Measurements from ENCODE around the gene ATP6V0D1.

ATP6V0D1 gene

DNA sequence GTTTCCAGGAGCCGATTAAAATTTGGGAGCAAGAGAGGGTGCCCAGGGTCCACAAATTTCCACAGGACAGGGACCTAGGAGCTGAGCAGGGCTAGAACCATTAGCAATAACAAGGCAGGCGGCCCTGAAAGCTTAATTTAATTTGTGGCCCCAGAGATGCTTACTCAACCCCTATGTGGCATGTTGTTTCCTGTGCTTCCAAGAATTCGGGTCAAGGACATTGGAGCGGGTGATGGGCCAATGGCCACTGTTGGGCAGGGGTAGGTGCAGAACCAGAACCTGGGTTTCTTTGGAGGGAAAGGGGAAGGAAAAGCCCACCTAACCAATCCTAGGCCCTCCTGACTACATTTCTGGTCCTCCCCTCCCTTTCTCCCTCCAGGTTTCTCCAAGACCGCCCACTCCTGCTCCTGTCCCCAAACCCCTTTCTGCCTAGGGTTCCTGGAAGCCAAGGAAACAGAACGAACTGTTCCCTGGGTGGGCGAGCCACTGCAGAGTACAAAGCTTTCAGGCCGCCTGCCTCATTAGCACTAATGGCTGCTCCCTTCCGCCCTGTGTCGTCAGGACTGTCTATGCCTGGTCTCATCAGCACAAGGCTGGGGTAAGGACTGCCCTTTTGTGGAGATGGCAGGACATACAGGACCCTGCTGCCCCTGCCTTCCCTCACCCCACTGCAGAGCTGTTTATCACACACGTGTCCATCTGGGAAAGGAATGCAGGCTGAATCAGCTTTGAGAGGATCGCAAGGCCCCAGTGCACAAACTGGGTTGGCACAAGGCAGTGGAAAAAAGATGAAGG, 3.0 kb upstream of the ATP6V0D1 start:
- in situ Hi-C loops (cut with MboI; ENCODE audit: low pct_unique_long_range_greater_than_20kb, low sequenced_read_pairs, unreplicated experiment), result no loop called here
- DNase-seq (ENCODE audit: low spot score), result no peak
- TF ChIP-seq, protein P1, sequence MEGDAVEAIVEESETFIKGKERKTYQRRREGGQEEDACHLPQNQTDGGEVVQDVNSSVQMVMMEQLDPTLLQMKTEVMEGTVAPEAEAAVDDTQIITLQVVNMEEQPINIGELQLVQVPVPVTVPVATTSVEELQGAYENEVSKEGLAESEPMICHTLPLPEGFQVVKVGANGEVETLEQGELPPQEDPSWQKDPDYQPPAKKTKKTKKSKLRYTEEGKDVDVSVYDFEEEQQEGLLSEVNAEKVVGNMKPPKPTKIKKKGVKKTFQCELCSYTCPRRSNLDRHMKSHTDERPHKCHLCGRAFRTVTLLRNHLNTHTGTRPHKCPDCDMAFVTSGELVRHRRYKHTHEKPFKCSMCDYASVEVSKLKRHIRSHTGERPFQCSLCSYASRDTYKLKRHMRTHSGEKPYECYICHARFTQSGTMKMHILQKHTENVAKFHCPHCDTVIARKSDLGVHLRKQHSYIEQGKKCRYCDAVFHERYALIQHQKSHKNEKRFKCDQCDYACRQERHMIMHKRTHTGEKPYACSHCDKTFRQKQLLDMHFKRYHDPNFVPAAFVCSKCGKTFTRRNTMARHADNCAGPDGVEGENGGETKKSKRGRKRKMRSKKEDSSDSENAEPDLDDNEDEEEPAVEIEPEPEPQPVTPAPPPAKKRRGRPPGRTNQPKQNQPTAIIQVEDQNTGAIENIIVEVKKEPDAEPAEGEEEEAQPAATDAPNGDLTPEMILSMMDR (IDR thresholded peaks at IDR 0.05; ENCODE audit: extremely low read depth, insufficient read depth, missing control alignments), result no peak

DNA sequence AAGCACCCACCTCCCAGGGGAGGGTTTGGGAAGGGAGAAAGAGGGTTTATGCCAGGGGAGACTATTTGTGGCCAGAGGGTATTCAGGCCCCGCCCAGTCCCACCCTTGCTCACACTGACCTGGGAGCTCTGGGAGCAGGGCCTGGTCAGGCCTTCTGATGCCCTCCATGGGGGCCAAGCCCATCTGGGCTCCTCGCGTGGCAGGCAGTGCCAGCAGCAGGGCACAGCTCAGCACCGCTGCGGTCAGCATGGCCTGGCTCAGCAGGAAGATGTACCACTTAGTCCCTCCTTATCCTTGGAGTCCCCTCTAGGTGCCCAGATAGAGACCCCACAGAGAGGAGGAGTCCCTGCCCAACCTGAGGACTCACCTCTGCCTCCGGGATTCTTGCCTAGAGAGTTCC, 2.2 kb upstream of the ATP6V0D1 start, which contains the start of gene AGRP:
Gene AGRP (minus strand): TSS at position 398 of the 400 bp plus-strand sequence. CDS start 149 bp downstream, at position 249.
- in situ Hi-C loops (cut with MboI; ENCODE audit: low pct_unique_long_range_greater_than_20kb, low sequenced_read_pairs, unreplicated experiment), result no loop called here
- no peak for DNase-seq (ENCODE audit: low spot score)
- TF ChIP-seq, protein P1 (IDR thresholded peaks at IDR 0.05; ENCODE audit: extremely low read depth, insufficient read depth, missing control alignments), result no peak

DNA sequence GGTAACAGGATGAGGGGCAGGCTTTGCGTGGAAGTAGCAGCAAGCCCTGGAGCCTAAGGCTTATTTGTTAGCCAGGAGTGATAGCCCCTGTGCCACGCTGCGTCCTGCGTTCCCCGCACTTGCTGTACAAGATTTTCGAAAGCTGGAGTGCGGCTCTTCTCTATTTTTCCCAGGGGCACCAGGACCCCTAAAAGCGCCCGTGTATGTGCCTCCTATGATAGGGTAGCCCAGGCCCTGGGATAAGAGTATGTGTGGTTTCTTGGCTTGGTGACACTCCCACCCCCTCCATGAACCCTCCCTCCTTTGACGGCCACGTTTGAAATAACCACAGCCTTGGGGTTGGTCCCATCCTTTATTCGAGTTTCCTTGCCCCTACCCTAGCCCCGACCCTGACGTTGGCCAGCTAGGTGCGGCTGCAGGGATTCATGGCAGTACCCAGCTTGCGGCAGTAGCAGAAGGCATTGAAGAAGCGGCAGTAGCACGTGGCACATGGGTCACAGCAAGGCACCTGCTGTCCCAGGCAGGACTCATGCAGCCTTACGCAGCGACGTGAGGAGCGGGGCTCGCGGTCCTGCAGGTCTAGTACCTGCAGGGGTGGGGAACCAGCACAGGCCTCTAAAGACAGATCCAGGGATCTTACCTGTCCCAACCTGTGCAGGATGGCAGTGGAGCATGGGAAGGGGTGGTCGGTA, 1.4 kb upstream of the ATP6V0D1 start:
- in situ Hi-C loops (cut with MboI; ENCODE audit: low pct_unique_long_range_greater_than_20kb, low sequenced_read_pairs, unreplicated experiment), result no loop called here

DNA sequence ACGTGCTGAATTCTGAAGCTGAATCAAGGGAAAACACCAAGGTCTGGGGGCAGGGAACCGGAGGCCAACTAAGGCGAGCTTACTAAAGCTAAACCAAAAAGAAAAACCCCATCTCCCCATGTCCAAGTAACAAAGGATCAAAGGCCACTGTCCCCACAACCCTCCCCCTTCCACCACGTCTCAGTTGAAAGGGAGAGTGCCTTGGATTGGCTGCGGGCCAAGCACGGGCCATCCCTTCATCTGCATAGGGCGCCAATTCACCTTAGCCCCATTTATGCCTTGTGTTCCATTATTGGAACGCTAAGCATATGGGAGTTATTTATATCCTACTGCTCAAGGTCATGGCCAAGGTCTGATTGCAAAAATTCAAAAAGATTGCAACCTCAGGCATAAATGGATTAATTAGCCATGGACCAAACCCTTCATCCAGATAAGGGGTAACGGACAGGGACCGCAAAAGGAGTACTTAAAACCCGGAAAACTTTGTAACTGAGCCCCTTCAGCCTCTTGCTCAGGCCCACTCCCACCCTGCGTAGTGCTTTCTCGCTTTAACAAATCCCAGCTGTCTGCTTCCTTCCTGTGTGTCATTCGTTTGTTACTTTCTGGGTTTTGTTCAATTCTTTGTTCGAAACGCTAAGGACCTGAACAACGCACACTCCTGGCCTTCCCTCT, 740 bp upstream of the ATP6V0D1 start:
- TF ChIP-seq, protein P1 (IDR thresholded peaks at IDR 0.05; ENCODE audit: extremely low read depth, insufficient read depth, missing control alignments), result no peak
- no peak for DNase-seq (ENCODE audit: low spot score)
- in situ Hi-C loops (cut with MboI; ENCODE audit: low pct_unique_long_range_greater_than_20kb, low sequenced_read_pairs, unreplicated experiment), result no loop called here

More for the DNA sequence above, 1.4 kb upstream of the ATP6V0D1 start:
- DNase-seq (ENCODE audit: low spot score), result no peak
- TF ChIP-seq, protein P1 (IDR thresholded peaks at IDR 0.05; ENCODE audit: extremely low read depth, insufficient read depth, missing control alignments), result no peak

DNA sequence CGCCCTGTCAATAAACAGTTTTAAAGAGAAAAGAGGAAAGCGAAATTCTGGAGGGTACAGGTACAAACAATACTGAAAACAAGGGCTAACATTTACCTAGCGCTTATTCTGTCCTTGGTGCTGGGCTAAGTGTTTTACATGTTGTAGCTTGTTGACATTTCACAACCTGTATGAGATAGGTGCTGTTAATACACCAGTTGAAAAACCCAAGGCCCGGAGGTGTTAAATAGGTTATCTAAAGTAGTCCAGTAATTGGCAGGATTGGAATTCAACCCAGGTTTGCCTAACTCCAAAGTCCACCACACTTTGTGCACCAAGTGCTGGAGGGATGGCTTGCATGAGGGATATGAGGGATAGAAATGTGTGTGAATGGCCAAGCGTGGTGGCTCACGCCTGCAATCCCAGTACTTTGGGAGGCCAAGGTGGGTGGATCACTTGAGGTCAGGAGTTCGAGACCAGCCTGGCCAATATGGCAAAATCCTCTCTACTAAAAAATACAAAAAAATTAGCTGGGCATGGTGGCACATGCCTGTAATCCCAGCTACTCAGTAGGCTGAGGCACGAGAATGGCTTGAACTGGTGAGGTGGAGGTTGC, 2.9 kb downstream of the ATP6V0D1 start:
- TF ChIP-seq, protein P1 (IDR thresholded peaks at IDR 0.05; ENCODE audit: extremely low read depth, insufficient read depth, missing control alignments), result no peak
- in situ Hi-C loops (cut with MboI; ENCODE audit: low pct_unique_long_range_greater_than_20kb, low sequenced_read_pairs, unreplicated experiment), result no loop called here
- no peak for DNase-seq (ENCODE audit: low spot score)

Data from GM13977 (cell line).